ENCODE measurements around the gene ISM2. TPM values are rescaled to one million over a fixed set of nuclear protein-coding genes. Genes with fewer than 3 reads are reported as not detected.

Gene ISM2
- total RNA-seq = 0.06 TPM in 1 of 2 replicates, not detected in the other

DNA sequence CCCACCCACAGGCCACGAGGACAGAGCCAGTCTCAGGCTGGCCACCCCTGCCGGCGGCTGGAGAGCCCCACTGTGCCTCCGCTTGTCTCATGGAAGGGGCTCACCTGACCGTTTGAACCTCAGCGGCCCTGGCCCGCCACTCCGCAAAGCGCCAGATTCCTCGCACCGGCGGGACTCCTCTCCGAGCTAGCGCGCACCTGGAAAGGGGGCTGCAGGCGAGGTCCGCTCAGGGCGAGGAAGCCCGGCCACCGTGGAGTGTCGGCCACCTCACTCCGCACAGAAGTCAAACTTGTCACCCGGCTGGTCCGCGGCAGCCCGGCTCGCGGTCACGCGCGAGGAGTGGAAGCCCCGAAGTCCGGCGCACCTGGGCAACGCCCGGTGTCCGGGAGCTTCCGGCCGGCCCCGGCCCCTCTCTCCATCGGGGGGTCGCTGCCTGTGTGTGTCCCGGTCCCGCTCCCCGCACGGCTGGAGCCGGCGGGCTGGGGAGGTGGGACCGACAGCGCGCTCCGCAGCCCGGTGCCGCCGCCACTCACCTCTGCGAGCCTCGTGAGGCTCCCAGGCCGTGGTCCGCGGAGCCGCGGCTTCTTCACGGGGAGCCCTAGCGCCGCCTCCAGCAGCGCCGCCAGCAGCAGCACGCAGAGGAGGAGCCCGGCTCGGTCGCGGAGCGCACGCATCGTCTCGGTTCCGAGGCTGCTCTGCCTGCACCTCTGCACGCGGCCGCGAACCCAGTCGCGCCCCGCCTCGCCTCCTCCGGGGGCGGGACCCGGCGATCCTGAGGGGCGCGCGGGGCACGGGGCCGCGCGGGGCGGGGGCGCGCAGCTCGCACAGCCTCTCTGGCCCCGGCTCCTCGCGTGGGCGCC is at the start of gene ISM2:
ISM2 (minus strand) TSS at position 697 of the 860 bp plus-strand sequence; CDS start at position 674, 23 bp downstream.

DNA sequence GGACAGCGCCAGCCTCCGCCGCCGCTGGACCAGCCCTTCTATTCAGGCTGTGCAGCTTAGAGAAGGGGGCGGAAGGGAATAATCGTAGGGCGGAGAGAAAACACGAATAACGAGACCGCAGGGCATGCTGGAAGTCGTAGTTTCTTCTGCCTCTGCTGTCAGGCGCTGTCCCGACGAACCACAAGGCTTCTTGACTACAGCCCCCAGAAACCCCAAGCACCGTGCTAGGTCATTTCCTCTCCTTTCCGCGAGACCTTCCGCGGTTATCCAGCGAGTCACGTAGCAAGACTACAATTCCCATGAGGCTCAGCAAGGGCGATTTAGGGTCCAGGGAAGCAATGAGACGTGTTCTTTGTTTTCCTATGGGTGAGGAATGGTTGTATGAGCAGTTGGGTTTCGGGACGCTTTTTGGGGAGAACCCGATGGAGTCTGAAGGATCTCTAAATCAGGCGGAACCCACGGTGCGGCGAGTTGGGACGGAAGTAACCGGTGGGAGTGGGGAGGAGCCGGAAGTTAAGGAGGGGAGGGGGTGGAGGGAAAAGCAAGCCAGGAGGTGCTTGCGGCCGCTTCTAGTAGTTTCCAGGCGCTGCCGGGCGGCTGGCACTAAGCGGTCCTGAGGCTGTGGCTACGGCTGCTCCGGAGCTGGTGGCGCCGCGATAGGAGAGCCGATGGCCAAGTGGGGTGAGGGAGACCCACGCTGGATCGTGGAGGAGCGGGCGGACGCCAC is 40.9 kb downstream of the ISM2 start, which contains the start of the genes AHSA1 and VIPAS39:
AHSA1 (plus strand) TSS at position 572 of the 727 bp plus-strand sequence; CDS start at position 669, 97 bp downstream.
VIPAS39 (minus strand) TSS at position 80 of the 727 bp plus-strand sequence. CDS start 3,499 bp downstream, outside the sequence.

Other genes with a start within 250 kb of the ISM2 start
- not detected in 2 replicates for gene NGB, start 227.6 kb downstream of the ISM2 start, total RNA-seq
- 8.9 and 10.6 TPM in 2 replicates for gene POMT2, start 177.9 kb downstream of the ISM2 start, total RNA-seq
- gene GSTZ1, start 177.8 kb downstream of the ISM2 start, total RNA-seq = 26.4 and 29.8 TPM in 2 replicates
- 8.3 and 9.9 TPM in 2 replicates for gene TMED8, start 121.7 kb downstream of the ISM2 start, total RNA-seq
- 2.0 and 2.8 TPM in 2 replicates for gene SAMD15, start 121.4 kb downstream of the ISM2 start, total RNA-seq
- 0.12 and 0.13 TPM in 2 replicates for gene NOXRED1, start 75.3 kb downstream of the ISM2 start, total RNA-seq
- gene VIPAS39, start 41.2 kb downstream of the ISM2 start, total RNA-seq = 24.2 and 27.5 TPM in 2 replicates
- gene AHSA1, start 40.7 kb downstream of the ISM2 start, total RNA-seq = 103 and 133 TPM in 2 replicates
- 35.1 and 45.8 TPM in 2 replicates for gene SPTLC2, start 117.8 kb upstream of the ISM2 start, total RNA-seq
- gene ALKBH1, start 209.2 kb upstream of the ISM2 start, total RNA-seq = 6.3 and 7.0 TPM in 2 replicates
- 177 and 223 TPM in 2 replicates for gene SLIRP, start 209.3 kb upstream of the ISM2 start, total RNA-seq